Measurements from ENCODE around the gene GUCY1A2.

DNA sequence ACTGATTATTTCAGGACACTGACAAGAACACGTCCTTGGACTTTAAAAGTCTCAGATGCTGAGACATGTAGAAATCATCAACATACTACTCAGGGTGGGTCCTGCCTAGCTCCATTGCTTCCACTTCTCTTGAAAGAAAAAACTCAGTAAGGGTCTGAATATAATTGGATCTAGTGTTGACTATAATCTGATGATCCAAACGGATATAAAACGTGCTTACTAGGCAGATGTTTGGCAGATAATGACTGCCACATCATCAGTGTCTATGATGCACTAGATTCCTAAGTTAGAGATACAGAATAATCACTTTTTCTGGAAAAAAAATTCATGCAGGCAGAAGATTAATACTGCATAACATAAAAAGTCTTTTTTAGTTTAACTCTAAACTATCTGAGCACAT is 21.6 kb downstream of the GUCY1A2 start:
- TF ChIP-seq, protein P1, sequence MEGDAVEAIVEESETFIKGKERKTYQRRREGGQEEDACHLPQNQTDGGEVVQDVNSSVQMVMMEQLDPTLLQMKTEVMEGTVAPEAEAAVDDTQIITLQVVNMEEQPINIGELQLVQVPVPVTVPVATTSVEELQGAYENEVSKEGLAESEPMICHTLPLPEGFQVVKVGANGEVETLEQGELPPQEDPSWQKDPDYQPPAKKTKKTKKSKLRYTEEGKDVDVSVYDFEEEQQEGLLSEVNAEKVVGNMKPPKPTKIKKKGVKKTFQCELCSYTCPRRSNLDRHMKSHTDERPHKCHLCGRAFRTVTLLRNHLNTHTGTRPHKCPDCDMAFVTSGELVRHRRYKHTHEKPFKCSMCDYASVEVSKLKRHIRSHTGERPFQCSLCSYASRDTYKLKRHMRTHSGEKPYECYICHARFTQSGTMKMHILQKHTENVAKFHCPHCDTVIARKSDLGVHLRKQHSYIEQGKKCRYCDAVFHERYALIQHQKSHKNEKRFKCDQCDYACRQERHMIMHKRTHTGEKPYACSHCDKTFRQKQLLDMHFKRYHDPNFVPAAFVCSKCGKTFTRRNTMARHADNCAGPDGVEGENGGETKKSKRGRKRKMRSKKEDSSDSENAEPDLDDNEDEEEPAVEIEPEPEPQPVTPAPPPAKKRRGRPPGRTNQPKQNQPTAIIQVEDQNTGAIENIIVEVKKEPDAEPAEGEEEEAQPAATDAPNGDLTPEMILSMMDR (IDR thresholded peaks at IDR 0.05): no peak
- TF ChIP-seq POLR2A (IDR thresholded peaks at IDR 0.05): no peak
